ENCODE measurements around the gene NTF3. TPM values are rescaled to one million over a fixed set of nuclear protein-coding genes. Genes with fewer than 3 reads are reported as not detected.

Gene NTF3
- total RNA-seq, 1 experiment from 2014 or later = not detected

DNA sequence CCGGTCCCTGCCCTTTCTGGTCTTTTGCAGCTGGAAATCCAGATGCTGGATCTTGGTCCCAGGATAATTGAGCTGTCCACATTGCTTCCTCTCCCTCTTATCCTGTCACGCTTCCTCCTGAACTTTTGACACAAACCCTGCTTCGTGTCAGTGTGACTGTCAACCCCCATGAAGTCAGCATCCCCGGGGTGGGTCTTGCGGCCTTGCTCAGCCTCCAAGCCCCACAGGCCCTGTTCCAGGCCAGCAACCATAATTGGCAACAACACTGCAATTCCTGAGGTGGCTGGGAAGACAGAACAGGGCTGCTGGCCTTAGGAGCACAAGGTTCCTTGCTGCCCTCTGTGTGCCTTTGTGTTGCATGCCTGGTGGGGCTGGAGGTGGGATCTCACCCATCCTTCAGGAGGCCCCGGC, 74.9 kb downstream of the NTF3 start:
- ATAC-seq (no peak), DNase-seq (ENCODE audit: low read depth, low spot score) (no peak)
- RAD21 ChIA-PET (ENCODE audit: low non-redundant PET in 1 of 2, low total read pairs in 2 of 2, uncharacterized antibody in 2 of 2, unreplicated experiment in 2 of 2) = no interaction called here
- no peak overlapping the region for H3K4me3 ChIP-seq (replicated peaks in 1 of 2; ENCODE audit: low read depth in 1 of 2, low read length in 2 of 2)
- TF ChIP-seq, protein P1, sequence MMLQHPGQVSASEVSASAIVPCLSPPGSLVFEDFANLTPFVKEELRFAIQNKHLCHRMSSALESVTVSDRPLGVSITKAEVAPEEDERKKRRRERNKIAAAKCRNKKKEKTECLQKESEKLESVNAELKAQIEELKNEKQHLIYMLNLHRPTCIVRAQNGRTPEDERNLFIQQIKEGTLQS (IDR thresholded peaks at IDR 0.05) = no peak
- TF ChIP-seq RAD21 (IDR thresholded peaks at IDR 0.05; ENCODE audit: low read depth) = no peak
- no peak for TF ChIP-seq CTCF (IDR thresholded peaks at IDR 0.05 in 2 of 3, conservative IDR thresholded peaks at IDR 0.05 in 1 of 3; ENCODE audit: borderline replicate concordance in 1 of 3, insufficient read depth in 1 of 3, low read depth in 2 of 3, low read length in 2 of 3)
- TF ChIP-seq, protein P2, sequence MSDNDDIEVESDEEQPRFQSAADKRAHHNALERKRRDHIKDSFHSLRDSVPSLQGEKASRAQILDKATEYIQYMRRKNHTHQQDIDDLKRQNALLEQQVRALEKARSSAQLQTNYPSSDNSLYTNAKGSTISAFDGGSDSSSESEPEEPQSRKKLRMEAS (IDR thresholded peaks at IDR 0.05) = no peak
- TF ChIP-seq POLR2A (IDR thresholded peaks at IDR 0.05; ENCODE audit: borderline replicate concordance, extremely low read depth, insufficient read depth, insufficient read length) = no peak
- intact Hi-C loops (cut with micrococcal nuclease) = no loop called here
- no TSS peak for BruUV-seq (replicated peaks)
- H3K4me1 ChIP-seq (ENCODE audit: control insufficient read depth in 1 of 2, insufficient read depth in 2 of 2, low read length in 2 of 2) = no peaks in the 10 kb centered on the region; a peak in 1 of 4 replicates
- H3K9me2 ChIP-seq (ENCODE audit: insufficient read depth) = no peaks in the 10 kb centered on the region
- no peaks in the 10 kb centered on the region for H3K9me3 ChIP-seq (ENCODE audit: control insufficient read depth in 1 of 2, insufficient read depth in 1 of 2, low read depth in 1 of 2, low read length in 2 of 2)
- H3K9ac ChIP-seq (ENCODE audit: low read length) = no peak overlapping the region
- H3K27me3 ChIP-seq (ENCODE audit: insufficient read depth, low read length) = peaks cover 16% of the 10 kb centered on the region; the same call in 1 of the 2 replicates
- H3K4me2 ChIP-seq (ENCODE audit: low read length) = no peak overlapping the region
- POLR2A ChIA-PET = no interaction called here
- H3K79me2 ChIP-seq (ENCODE audit: insufficient read depth, low read length) = no peaks in the 10 kb centered on the region
- no peak overlapping the region for H2AFZ ChIP-seq (ENCODE audit: low read depth, low read length, poor library complexity, severe bottlenecking)
- no peaks in the 10 kb centered on the region for H4K20me1 ChIP-seq (ENCODE audit: insufficient read depth)
- H3K27ac ChIP-seq (ENCODE audit: low read depth, low read length) = no peak overlapping the region
- CTCF ChIA-PET = no interaction called here
- H3K36me3 ChIP-seq (ENCODE audit: control insufficient read depth in 1 of 2, insufficient read depth in 2 of 2, low read length in 2 of 2) = no peaks in the 10 kb centered on the region

- no peaks in the 10 kb centered on the region for H3K9me3 ChIP-seq (ENCODE audit: control insufficient read depth in 1 of 2, insufficient read depth in 1 of 2, low read depth in 1 of 2, low read length in 2 of 2)
- peaks cover 9% of the 10 kb centered on the region; the same call in 1 of the 2 replicates for H3K27me3 ChIP-seq (ENCODE audit: insufficient read depth, low read length)
- H3K27ac ChIP-seq (ENCODE audit: low read depth, low read length) = no peak overlapping the region
- no peaks in the 10 kb centered on the region for H3K9me2 ChIP-seq (ENCODE audit: insufficient read depth)
- H3K4me3 ChIP-seq (replicated peaks in 1 of 2; ENCODE audit: low read depth in 1 of 2, low read length in 2 of 2) = no peak overlapping the region
- H3K36me3 ChIP-seq (ENCODE audit: control insufficient read depth in 1 of 2, insufficient read depth in 2 of 2, low read length in 2 of 2) = no peaks in the 10 kb centered on the region
- ChIA-PET CTCF (no interaction called here), RAD21 (ENCODE audit: low non-redundant PET in 1 of 2, low total read pairs in 2 of 2, uncharacterized antibody in 2 of 2, unreplicated experiment in 2 of 2) (no interaction called here), POLR2A (no interaction called here)
- H3K79me2 ChIP-seq (ENCODE audit: insufficient read depth, low read length) = no peaks in the 10 kb centered on the region
- no peaks in the 10 kb centered on the region for H4K20me1 ChIP-seq (ENCODE audit: insufficient read depth)
- H2AFZ ChIP-seq (ENCODE audit: low read depth, low read length, poor library complexity, severe bottlenecking) = no peak overlapping the region
- no peak overlapping the region for H3K4me2 ChIP-seq (ENCODE audit: low read length)
- ATAC-seq = no peak
- no TSS peak for BruUV-seq (replicated peaks)
- DNase-seq (ENCODE audit: low read depth, low spot score) = no peak
- H3K4me1 ChIP-seq (ENCODE audit: control insufficient read depth in 1 of 2, insufficient read depth in 2 of 2, low read length in 2 of 2) = no peaks in the 10 kb centered on the region; a peak in 1 of 4 replicates
- H3K9ac ChIP-seq (ENCODE audit: low read length) = no peak overlapping the region
- intact Hi-C loops (cut with micrococcal nuclease) = no loop called here
- TF ChIP-seq YY1 (IDR thresholded peaks at IDR 0.05; ENCODE audit: extremely low read depth, insufficient replicate concordance, low read depth, low read length) = no peak
- no peak for TF ChIP-seq CTCF (IDR thresholded peaks at IDR 0.05 in 2 of 3, conservative IDR thresholded peaks at IDR 0.05 in 1 of 3; ENCODE audit: borderline replicate concordance in 1 of 3, insufficient read depth in 1 of 3, low read depth in 2 of 3, low read length in 2 of 3)
- TF ChIP-seq POLR2A (IDR thresholded peaks at IDR 0.05; ENCODE audit: borderline replicate concordance, extremely low read depth, insufficient read depth, insufficient read length) = no peak
- no peak for TF ChIP-seq EZH2 (IDR thresholded peaks at IDR 0.05)
- TF ChIP-seq SIN3A (IDR thresholded peaks at IDR 0.05; ENCODE audit: low read depth) = no peak
- TF ChIP-seq JUND (IDR thresholded peaks at IDR 0.05) = no peak
- TF ChIP-seq, protein P2 (IDR thresholded peaks at IDR 0.05) = no peak
- no peak for TF ChIP-seq REST (IDR thresholded peaks at IDR 0.05; ENCODE audit: low read depth)
These were observed 75.6 kb downstream of the NTF3 start for GRCh38 chr12:5507401-5507935.
